Measurements from ENCODE around the gene ZNF652.

GRCh38 chr17:49247944-49248343 lies 114.1 kb downstream of the ZNF652 start:
- TF ChIP-seq CTCF (conservative IDR thresholded peaks at IDR 0.05; ENCODE audit: low read length) (no peak), EZH2phosphoT487 (IDR thresholded peaks at IDR 0.05; ENCODE audit: borderline replicate concordance) (no peak)

Measured in Loucy (cell line).